GM23248 (cell line): ENCODE results near the gene HOXA10. TPM values are rescaled to one million over a fixed set of nuclear protein-coding genes. Genes with fewer than 3 reads are reported as not detected.

Source experiments
- DNase-seq: peaks from one replicate; pipeline ENCODE4 v3.0.0-alpha.2; 2015
- H2AFZ ChIP-seq: fragments of 200-600 bp; sonication (generic); 2 replicates; pipeline ENCODE4 v1.6.1; 2016; ENCODE audit warnings: antibody characterized with exemption
- H3F3A ChIP-seq: fragments of 200-600 bp; sonication (generic); 2 replicates; pipeline ENCODE4 v1.6.1; 2016; ENCODE audit warnings: mild to moderate bottlenecking, antibody characterized with exemption, mixed run types; ENCODE audit not compliant: insufficient read depth
- H3K27ac ChIP-seq: fragments of 200-600 bp; sonication (generic); 2 replicates; pipeline ENCODE4 v1.5.1; 2016; ENCODE audit warnings: mild to moderate bottlenecking
- H3K27me3 ChIP-seq: fragments of 200-600 bp; sonication (generic); replicated peaks from 2 replicates; pipeline ENCODE4 v1.6.1; 2016; ENCODE audit warnings: mild to moderate bottlenecking; ENCODE audit not compliant: insufficient read depth
- H3K36me3 ChIP-seq: fragments of 200-600 bp; sonication (generic); 2 replicates; pipeline ENCODE4 v1.6.1; 2016; ENCODE audit warnings: low read depth, mild to moderate bottlenecking
- H3K4me1 ChIP-seq: fragments of 200-600 bp; sonication (generic); 2 replicates; pipeline ENCODE4 v1.6.1; 2016; ENCODE audit warnings: mild to moderate bottlenecking; ENCODE audit not compliant: insufficient read depth
- H3K4me2 ChIP-seq: fragments of 200-600 bp; sonication (generic); one replicate; pipeline ENCODE4 v1.6.1; 2016; ENCODE audit warnings: mild to moderate bottlenecking; ENCODE audit not compliant: unreplicated experiment
- H3K4me3 ChIP-seq: fragments of 200-600 bp; sonication (generic); 2 replicates; pipeline ENCODE4 v1.5.1; 2016; ENCODE audit warnings: mild to moderate bottlenecking
- H3K79me2 ChIP-seq: fragments of 200-600 bp; sonication (generic); 2 replicates; pipeline ENCODE4 v1.6.1; 2016; ENCODE audit warnings: mild to moderate bottlenecking; ENCODE audit not compliant: insufficient read depth
- H3K9ac ChIP-seq: fragments of 200-600 bp; sonication (generic); 2 replicates; pipeline ENCODE4 v1.6.1; 2016; ENCODE audit warnings: mild to moderate bottlenecking
- H3K9me2 ChIP-seq: fragments of 200-600 bp; sonication (generic); 2 replicates; pipeline ENCODE4 v1.6.1; 2016; ENCODE audit warnings: mixed run types, mild to moderate bottlenecking, moderate library complexity; ENCODE audit not compliant: insufficient read depth
- H3K9me3 ChIP-seq: fragments of 200-600 bp; sonication (generic); one replicate; pipeline ENCODE4 v1.6.1; 2017; ENCODE audit warnings: low read depth
- H4K20me1 ChIP-seq: fragments of 200-600 bp; sonication (generic); 2 replicates; pipeline ENCODE4 v1.6.0; 2016; ENCODE audit not compliant: insufficient read depth
- EZH2 ChIP-seq: fragments of 200-600 bp; sonication (generic); IDR thresholded peaks from 2 replicates; pipeline ENCODE4 v1.6.1; 2018; ENCODE audit warnings: antibody characterized with exemption, mild to moderate bottlenecking; ENCODE audit not compliant: insufficient read depth, poor library complexity, severe bottlenecking
- EZH2phosphoT487 ChIP-seq: fragments of 200-600 bp; sonication (generic); IDR thresholded peaks from 2 replicates; pipeline ENCODE4 v1.6.1; 2018; ENCODE audit warnings: antibody characterized with exemption, moderate library complexity, mild to moderate bottlenecking, low read depth; ENCODE audit not compliant: insufficient read depth
- WGBS, 2 experiments: methylation state at CpG; one replicate each; pipeline ENCODE4 v1.1.6; 2015 to 2017; ENCODE audit warnings: low lambda C conversion rate in 2 of 2, low coverage in 1 of 2; ENCODE audit errors: missing lambda C conversion rate in 2 of 2; 5-methylcytosine and 5-hydroxymethylcytosine counted together
- in situ Hi-C: fragments of 300-500 bp; cut with MboI; formaldehyde crosslinking; loops from 2 replicates; pipeline ENCODE4 v1.15.0; 2020
- microRNA counts: library from miRNA; unstranded; fragments of <30 nt; microRNA quantifications from one replicate; lab custom pipeline; 2016
- microRNA-seq: library from miRNA; unstranded; fragments of <30 nt; microRNA quantifications from one replicate; pipeline ENCODE4, GENCODE V29; 2016; ENCODE audit warnings: borderline number of aligned reads
- polyA plus RNA-seq: library from polyadenylated mRNA; unstranded; fragments of >200 nt; fragmentation: Nextera tagmentation; extraction: Ambion mirVana; gene quantifications from 2 replicates; pipeline ENCODE4 v1.2.1, GENCODE V29; 2016
- small RNA-seq: library from RNA; depleted of rRNA; stranded (forward); fragments of <200 nt; gene quantifications from one replicate; pipeline ENCODE3, GENCODE V24; 2014; ENCODE audit warnings: low read depth, low replicate concordance
- total RNA-seq: library from RNA; depleted of rRNA; stranded (reverse); fragments of >200 nt; shearing (Covaris generic); gene quantifications from 2 replicates; pipeline ENCODE4 v1.2.3, GENCODE V29; 2014; rRNA removed

HOXA10 gene
- total and polyA plus RNA-seq, 2 experiments from 2014 or later: 28.0 to 29.3 TPM

DNA sequence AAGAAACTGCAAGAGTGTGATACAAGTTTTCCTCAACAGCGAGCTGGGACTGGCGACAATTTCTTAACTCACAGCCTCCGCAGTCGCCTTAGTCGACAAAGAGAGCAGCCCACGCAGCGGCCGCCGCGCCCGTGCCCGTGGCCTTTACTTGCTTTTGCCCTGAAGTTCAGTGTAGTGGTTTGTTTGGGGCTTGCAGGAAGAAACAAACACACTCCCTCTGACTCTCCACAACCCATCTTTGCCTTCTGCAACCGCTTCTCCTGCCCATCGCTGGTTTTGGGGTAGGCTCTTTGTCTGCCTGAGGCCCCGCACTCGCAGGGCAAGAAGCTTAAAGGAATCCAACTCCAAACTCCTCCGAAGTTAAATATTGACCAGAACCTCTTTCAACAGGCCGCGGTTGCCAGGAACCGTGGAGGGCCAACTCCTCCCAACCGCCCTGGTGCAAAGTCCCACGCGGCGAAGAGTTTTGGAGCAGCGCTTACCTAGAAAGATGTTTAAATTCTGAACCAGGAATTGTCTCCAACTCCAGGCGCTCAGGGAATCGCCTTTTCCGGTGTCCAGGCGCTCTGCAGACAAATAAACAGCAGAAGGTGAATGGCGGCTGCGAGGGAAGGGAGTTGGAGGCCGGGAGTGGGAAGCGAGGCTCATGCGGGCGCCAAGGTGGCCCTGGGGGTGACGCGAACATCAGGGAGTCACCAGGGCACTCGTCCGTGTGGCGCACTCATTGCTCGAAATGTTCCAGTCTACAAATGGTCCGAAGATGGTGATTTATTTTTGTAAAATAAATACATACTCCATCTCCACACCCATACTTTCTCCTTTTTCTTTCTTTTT lies 51.8 kb downstream of the HOXA10 start:
- Histone ChIP-seq H3K27me3 (no peaks in the 10 kb centered on the region), H3K4me1 (no peaks in the 10 kb centered on the region), H3K4me3 (no peak overlapping the region), H2AFZ (no peak overlapping the region), H4K20me1 (no peaks in the 10 kb centered on the region), H3K27ac (no peak overlapping the region), H3K9ac (no peak overlapping the region), H3F3A (no peaks in the 10 kb centered on the region), H3K9me3 (no peaks in the 10 kb centered on the region), H3K79me2 (peaks cover under 1% of the 10 kb centered on the region; the same call in 1 of the 2 replicates), H3K36me3 (no peaks in the 10 kb centered on the region), H3K4me2 (no peak overlapping the region), H3K9me2 (no peaks in the 10 kb centered on the region)
- 95% methylated on average over 41 to 42 of the region's 42 CpGs for WGBS, 2 experiments
- in situ Hi-C loops: no loop called here
- no peak for DNase-seq
- TF ChIP-seq EZH2 (no peak), EZH2phosphoT487 (no peak)

DNA sequence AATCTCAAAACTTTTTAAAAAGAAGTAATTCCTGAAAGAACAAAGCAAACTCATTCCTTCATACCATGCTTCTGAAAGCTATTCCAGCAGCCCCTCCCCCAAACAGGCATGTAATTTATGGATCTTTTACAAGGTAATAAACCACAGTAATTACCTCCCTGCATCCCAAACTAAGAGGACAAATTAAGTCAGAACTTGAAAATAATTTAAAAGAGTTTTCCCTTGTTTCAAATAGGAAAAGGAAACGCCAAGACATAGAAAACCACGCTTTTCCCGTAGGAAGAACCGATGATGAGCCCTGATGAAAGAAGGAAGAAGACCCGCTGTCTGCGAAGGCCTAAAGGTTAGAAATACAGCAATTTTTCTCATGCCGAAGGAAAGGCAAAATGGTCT lies 52.4 kb downstream of the HOXA10 start:
- Histone ChIP-seq H3K9ac (no peak overlapping the region), H2AFZ (no peak overlapping the region), H3F3A (no peaks in the 10 kb centered on the region), H4K20me1 (no peaks in the 10 kb centered on the region), H3K4me3 (no peak overlapping the region), H3K36me3 (no peaks in the 10 kb centered on the region), H3K79me2 (no peaks in the 10 kb centered on the region), H3K4me1 (no peaks in the 10 kb centered on the region), H3K9me3 (no peaks in the 10 kb centered on the region), H3K27me3 (no peaks in the 10 kb centered on the region), H3K4me2 (no peak overlapping the region), H3K9me2 (no peaks in the 10 kb centered on the region), H3K27ac (no peak overlapping the region)
- WGBS, 2 experiments: 97 to 99% methylated on average over 7 of the region's 7 CpGs
- in situ Hi-C loops: no loop called here
- TF ChIP-seq EZH2 (no peak), EZH2phosphoT487 (no peak)
- DNase-seq: no peak

MicroRNAs within 50 kb of the gene (microRNA counts, 767-probe panel; counts per million panel counts)
- 6,536 counts per million, percentile 93 among the panel's probes with 10 or more counts for microRNA hsa-miR-196b-5p (lab: Ali Mortazavi, UCI)

Small RNAs within 50 kb of the gene (microRNA-seq; reads per million reads assigned to microRNA genes)
- gene MIR196B: 5,643 reads per million, percentile 91 among the genes with 10 or more reads in this experiment

Small RNAs within 50 kb of the gene (small RNA-seq; reads per million reads assigned to genes)
- gene AC004080.5 (not detected), gene RF02140 (not detected), gene RF02141 (not detected)

Other genes starting within 250 kb of the HOXA10 start
- 0.89 and 0.97 TPM in 2 replicates for gene HOXA1, start 78.3 kb downstream of the HOXA10 start, total RNA-seq
- 1.6 and 1.8 TPM in 2 replicates for gene HOXA1, start 78.3 kb downstream of the HOXA10 start, polyA plus RNA-seq
- gene HOXA2, start 71.6 kb downstream of the HOXA10 start, total RNA-seq: not detected in 2 replicates
- gene HOXA2, start 71.6 kb downstream of the HOXA10 start, polyA plus RNA-seq: 0.09 TPM in 1 of 2 replicates, not detected in the other
- gene HOXA4, start 43.6 kb downstream of the HOXA10 start, total RNA-seq: 0.13 and 1.8 TPM in 2 replicates
- gene HOXA4, start 43.6 kb downstream of the HOXA10 start, polyA plus RNA-seq: 3.1 and 3.3 TPM in 2 replicates
- 0.25 and 4.0 TPM in 2 replicates for gene HOXA5, start 30.6 kb downstream of the HOXA10 start, total RNA-seq
- 1.3 and 1.9 TPM in 2 replicates for gene HOXA5, start 30.6 kb downstream of the HOXA10 start, polyA plus RNA-seq
- gene HOXA6, start 26.5 kb downstream of the HOXA10 start, total RNA-seq: 0.51 and 3.2 TPM in 2 replicates
- 3.5 and 3.7 TPM in 2 replicates for gene HOXA6, start 26.5 kb downstream of the HOXA10 start, polyA plus RNA-seq
- 0.63 and 2.1 TPM in 2 replicates for gene HOXA3, start 21.7 kb downstream of the HOXA10 start, total RNA-seq
- 1.2 and 1.9 TPM in 2 replicates for gene HOXA3, start 21.7 kb downstream of the HOXA10 start, polyA plus RNA-seq
- 3.4 and 6.6 TPM in 2 replicates for gene HOXA7, start 17.6 kb downstream of the HOXA10 start, total RNA-seq
- 14.3 and 15.8 TPM in 2 replicates for gene HOXA7, start 17.6 kb downstream of the HOXA10 start, polyA plus RNA-seq
- 32.1 and 43.7 TPM in 2 replicates for gene HOXA9, start 8.8 kb downstream of the HOXA10 start, total RNA-seq
- gene HOXA9, start 8.8 kb downstream of the HOXA10 start, polyA plus RNA-seq: 26.9 and 28.3 TPM in 2 replicates
- 8.3 and 10.5 TPM in 2 replicates for gene HOXA11, start 10.9 kb upstream of the HOXA10 start, total RNA-seq
- gene HOXA11, start 10.9 kb upstream of the HOXA10 start, polyA plus RNA-seq: 8.0 and 8.4 TPM in 2 replicates
- 0.13 and 0.43 TPM in 2 replicates for gene HOXA13, start 25.8 kb upstream of the HOXA10 start, total RNA-seq
- 0.13 and 0.15 TPM in 2 replicates for gene HOXA13, start 25.8 kb upstream of the HOXA10 start, polyA plus RNA-seq
- not detected in 2 replicates for gene EVX1, start 68.5 kb upstream of the HOXA10 start, total RNA-seq
- gene EVX1, start 68.5 kb upstream of the HOXA10 start, polyA plus RNA-seq: not detected in 2 replicates